ENCODE results near the gene MED17.
"Not testable (repeated sequence)": the region's sequence is repeated elsewhere in the genome, so short reads cannot be mapped to it uniquely, and the experiment has no call there.

MED17 gene

GRCh38 chr11:93784145-93784934, at the start of gene MED17:
Gene MED17, plus strand, starts transcription at chr11:93784282. Its CDS starts 232 bp downstream, at chr11:93784514.
- peak; percentile 94 for DNase-seq
- in situ Hi-C loops (cut with MboI; ENCODE audit: low pct_unique_long_range_greater_than_20kb, low sequenced_read_pairs): no loop called here

GRCh38 chr11:93734427-93735222, 49.5 kb upstream of the MED17 start:
- in situ Hi-C loops (cut with MboI; ENCODE audit: low pct_unique_long_range_greater_than_20kb, low sequenced_read_pairs): no loop called here
- no peak for DNase-seq

GRCh38 chr11:93735627-93736026, 48.5 kb upstream of the MED17 start:
- in situ Hi-C loops (cut with MboI; ENCODE audit: low pct_unique_long_range_greater_than_20kb, low sequenced_read_pairs): no loop called here
- DNase-seq: no peak

- no peak for DNase-seq
- in situ Hi-C loops (cut with MboI; ENCODE audit: low pct_unique_long_range_greater_than_20kb, low sequenced_read_pairs): no loop called here
These were observed 48.0 kb upstream of the MED17 start for GRCh38 chr11:93736129-93736528.

- in situ Hi-C loops (cut with MboI; ENCODE audit: low pct_unique_long_range_greater_than_20kb, low sequenced_read_pairs): no loop called here
- peak; percentile 34 for DNase-seq
These were observed 46.0 kb upstream of the MED17 start for GRCh38 chr11:93737904-93738612.

- in situ Hi-C loops (cut with MboI; ENCODE audit: low pct_unique_long_range_greater_than_20kb, low sequenced_read_pairs): no loop called here
- no peak for DNase-seq
These were observed 45.4 kb upstream of the MED17 start for GRCh38 chr11:93738647-93739081.

GRCh38 chr11:93740031-93740729, 43.9 kb upstream of the MED17 start:
- in situ Hi-C loops (cut with MboI; ENCODE audit: low pct_unique_long_range_greater_than_20kb, low sequenced_read_pairs): no loop called here
- DNase-seq: peak; percentile 69

- peak; percentile 72 for DNase-seq
- in situ Hi-C loops (cut with MboI; ENCODE audit: low pct_unique_long_range_greater_than_20kb, low sequenced_read_pairs): no loop called here
These were observed 43.4 kb upstream of the MED17 start for GRCh38 chr11:93740730-93741093.

- in situ Hi-C loops (cut with MboI; ENCODE audit: low pct_unique_long_range_greater_than_20kb, low sequenced_read_pairs): no loop called here
- DNase-seq: peak; percentile 98
These were observed 42.8 kb upstream of the MED17 start, which contains the start of the genes C11orf54 and TAF1D for GRCh38 chr11:93741094-93741881. Gene C11orf54, plus strand, starts transcription at chr11:93741672. Its CDS starts 5,722 bp downstream, at chr11:93747394. Gene TAF1D, minus strand, starts transcription at chr11:93741495. Its CDS starts 2,191 bp downstream, at chr11:93739304.

- no peak for DNase-seq
- in situ Hi-C loops (cut with MboI; ENCODE audit: low pct_unique_long_range_greater_than_20kb, low sequenced_read_pairs): no loop called here
These were observed 42.2 kb upstream of the MED17 start for GRCh38 chr11:93741882-93742226.

- in situ Hi-C loops (cut with MboI; ENCODE audit: low pct_unique_long_range_greater_than_20kb, low sequenced_read_pairs): no loop called here
These were observed 40.8 kb upstream of the MED17 start for GRCh38 chr11:93743291-93743690.

GRCh38 chr11:93744669-93745004, 39.4 kb upstream of the MED17 start:
- in situ Hi-C loops (cut with MboI; ENCODE audit: low pct_unique_long_range_greater_than_20kb, low sequenced_read_pairs): no loop called here
- DNase-seq: no peak

More at GRCh38 chr11:93743291-93743690, 40.8 kb upstream of the MED17 start:
- DNase-seq: no peak

- in situ Hi-C loops (cut with MboI; ENCODE audit: low pct_unique_long_range_greater_than_20kb, low sequenced_read_pairs): not testable (repeated sequence)
These were observed 38.9 kb upstream of the MED17 start for GRCh38 chr11:93745005-93745755.

GRCh38 chr11:93746101-93746500, 38.0 kb upstream of the MED17 start:
- no peak for DNase-seq
- in situ Hi-C loops (cut with MboI; ENCODE audit: low pct_unique_long_range_greater_than_20kb, low sequenced_read_pairs): no loop called here

More at GRCh38 chr11:93745005-93745755, 38.9 kb upstream of the MED17 start:
- DNase-seq: peak; percentile 18

- in situ Hi-C loops (cut with MboI; ENCODE audit: low pct_unique_long_range_greater_than_20kb, low sequenced_read_pairs): no loop called here
- no peak for DNase-seq
These were observed 37.0 kb upstream of the MED17 start for GRCh38 chr11:93747122-93747521.

- in situ Hi-C loops (cut with MboI; ENCODE audit: low pct_unique_long_range_greater_than_20kb, low sequenced_read_pairs): no loop called here
- DNase-seq: no peak
These were observed 33.1 kb upstream of the MED17 start for GRCh38 chr11:93751001-93751400.

GRCh38 chr11:93753241-93753640, 30.8 kb upstream of the MED17 start:
- no peak for DNase-seq
- in situ Hi-C loops (cut with MboI; ENCODE audit: low pct_unique_long_range_greater_than_20kb, low sequenced_read_pairs): no loop called here

- in situ Hi-C loops (cut with MboI; ENCODE audit: low pct_unique_long_range_greater_than_20kb, low sequenced_read_pairs): no loop called here
- DNase-seq: no peak
These were observed 27.3 kb upstream of the MED17 start for GRCh38 chr11:93756748-93757147.

All from KBM-7 (cell line).